ENCODE measurements around the gene MUC6. TPM values are rescaled to one million over a fixed set of nuclear protein-coding genes. Genes with fewer than 3 reads are reported as not detected.

MUC6 gene
- total RNA-seq, 1 donor from 2014 or later: not detected

DNA sequence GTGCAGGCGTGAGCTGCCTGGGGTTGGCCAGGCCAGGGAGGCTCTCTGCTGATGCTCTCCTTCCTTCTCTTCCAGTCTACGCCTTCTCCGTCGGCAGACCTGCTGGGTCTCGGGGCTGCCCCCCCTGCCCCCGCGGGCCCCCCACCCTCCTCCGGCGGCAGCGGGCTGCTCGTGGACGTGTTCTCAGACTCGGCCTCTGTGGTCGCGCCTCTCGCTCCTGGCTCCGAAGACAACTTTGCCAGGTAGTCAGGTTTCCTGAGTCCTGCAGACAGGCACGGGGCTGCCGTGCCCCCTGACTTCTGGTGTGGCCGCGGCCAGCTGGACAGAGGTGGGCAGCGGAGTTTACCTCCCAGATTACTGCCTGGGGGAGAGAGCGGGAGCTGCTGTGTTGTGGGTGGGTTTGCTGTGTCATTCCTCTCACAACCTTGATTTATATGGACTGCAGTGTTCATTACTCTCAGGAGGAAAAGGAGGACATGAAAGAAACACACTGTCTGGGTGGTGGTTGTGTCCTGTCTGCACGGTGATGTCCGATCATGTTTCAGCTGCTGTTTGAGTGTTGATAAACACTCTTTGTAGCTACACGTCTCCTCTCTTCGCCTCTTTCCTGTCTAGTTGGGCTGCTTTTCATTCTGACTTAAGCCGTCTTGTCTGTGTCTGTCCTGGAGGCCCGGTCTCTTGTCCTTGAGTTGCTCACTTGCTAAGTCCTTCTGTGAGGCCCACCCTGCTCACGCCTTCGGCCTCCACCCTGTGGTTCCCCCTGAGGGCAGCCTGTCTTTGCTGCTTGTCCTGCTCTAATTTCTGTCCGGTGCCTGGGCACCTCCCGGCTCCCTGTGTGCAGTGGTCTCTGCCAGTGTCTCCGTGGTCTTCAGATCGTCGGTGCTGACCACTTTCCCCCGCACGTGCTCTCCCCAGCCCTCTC, 35.9 kb downstream of the MUC6 start:
- intact Hi-C loops (cut with DNase I): no loop called here
- no peak for DNase-seq (ENCODE audit: missing footprints)
- ATAC-seq: no peak

DNA sequence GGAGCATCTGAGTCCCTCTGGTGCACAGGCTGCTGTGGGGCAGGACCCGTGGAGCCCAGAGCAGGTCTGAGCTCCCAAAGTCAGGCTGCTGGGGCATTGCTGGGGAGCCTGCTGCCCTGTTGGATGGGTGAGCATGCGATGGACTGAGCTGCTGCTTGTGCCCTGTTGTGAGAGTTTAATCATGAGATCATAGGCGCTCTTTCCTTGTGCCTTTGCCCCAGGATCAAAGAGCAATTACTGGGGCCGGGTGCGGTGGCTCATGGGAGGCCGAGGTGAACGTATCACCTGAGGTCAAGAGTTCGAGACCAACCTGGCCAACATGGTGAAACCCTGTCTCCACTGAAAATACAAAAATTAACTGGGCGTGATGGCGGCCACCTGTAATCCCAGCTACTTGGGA, 37.5 kb downstream of the MUC6 start:
- intact Hi-C loops (cut with DNase I): no loop called here
- no peak for ATAC-seq
- DNase-seq (ENCODE audit: missing footprints): no peak

- no peak for DNase-seq (ENCODE audit: missing footprints)
- intact Hi-C loops (cut with DNase I): no loop called here
- ATAC-seq: no peak
These were observed 38.6 kb downstream of the MUC6 start for GRCh38 chr11:997907-998306.

DNA sequence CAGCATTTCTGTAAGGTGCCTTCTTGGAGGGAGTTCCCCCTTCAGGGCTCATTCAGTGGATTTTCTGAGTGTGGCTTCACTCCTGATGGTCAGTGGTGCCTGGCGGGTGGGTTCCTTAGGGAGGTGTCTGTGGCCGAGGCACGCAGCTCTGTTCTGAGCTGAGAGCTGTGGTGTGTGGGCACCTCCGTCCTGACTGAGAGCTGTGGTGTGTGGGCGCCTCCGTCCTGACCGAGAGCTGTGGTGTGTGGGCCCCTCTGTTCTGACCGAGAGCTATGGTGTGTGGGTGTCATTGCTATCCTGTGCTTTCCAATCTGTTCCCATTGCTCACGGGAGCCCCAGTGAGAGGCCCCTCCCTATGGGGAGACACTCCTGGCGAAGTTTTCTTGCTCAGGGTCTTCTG, 39.8 kb downstream of the MUC6 start:
- intact Hi-C loops (cut with DNase I): no loop called here
- ATAC-seq: no peak
- no peak for DNase-seq (ENCODE audit: missing footprints)

DNA sequence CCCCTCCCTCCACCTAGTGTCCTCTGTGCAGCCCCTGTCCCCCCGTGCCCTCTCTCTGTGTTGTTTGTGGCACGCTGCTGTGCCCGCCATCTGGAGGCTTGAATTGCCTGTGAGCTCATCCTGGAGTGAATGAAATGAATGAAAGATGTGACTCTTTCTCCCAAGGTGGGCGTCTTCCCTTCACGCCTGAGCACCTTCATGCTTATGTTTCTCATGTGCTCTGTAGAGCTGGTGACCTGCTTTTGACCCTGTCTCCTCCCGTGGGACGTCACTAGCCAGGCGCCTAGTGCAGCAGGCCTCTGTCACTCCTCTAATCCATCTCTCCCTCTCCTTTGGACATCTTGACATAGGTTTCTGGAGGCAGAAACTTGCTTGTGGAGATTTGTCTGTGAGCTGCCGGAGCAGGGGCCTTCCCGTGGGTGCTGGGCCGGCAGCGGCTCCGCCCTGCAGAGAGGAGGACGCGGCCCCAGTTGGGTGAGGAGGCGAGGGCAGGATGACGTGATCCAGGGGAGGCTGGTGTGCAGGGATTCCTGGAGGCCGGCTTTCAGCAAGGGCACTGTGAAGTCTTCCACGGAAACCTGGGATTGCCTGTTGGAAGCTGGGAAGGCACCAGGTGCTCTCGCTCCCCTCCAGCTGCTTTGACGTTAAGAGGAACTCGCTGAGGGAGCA, 40.6 kb downstream of the MUC6 start:
- ATAC-seq: no peak
- intact Hi-C loops (cut with DNase I): no loop called here

GRCh38 chr11:995044-995751, 41.3 kb downstream of the MUC6 start:
- intact Hi-C loops (cut with DNase I): no loop called here
- DNase-seq (ENCODE audit: missing footprints) (no peak), ATAC-seq (no peak)

More for the DNA sequence above, 40.6 kb downstream of the MUC6 start:
- DNase-seq (ENCODE audit: missing footprints): no peak

DNA sequence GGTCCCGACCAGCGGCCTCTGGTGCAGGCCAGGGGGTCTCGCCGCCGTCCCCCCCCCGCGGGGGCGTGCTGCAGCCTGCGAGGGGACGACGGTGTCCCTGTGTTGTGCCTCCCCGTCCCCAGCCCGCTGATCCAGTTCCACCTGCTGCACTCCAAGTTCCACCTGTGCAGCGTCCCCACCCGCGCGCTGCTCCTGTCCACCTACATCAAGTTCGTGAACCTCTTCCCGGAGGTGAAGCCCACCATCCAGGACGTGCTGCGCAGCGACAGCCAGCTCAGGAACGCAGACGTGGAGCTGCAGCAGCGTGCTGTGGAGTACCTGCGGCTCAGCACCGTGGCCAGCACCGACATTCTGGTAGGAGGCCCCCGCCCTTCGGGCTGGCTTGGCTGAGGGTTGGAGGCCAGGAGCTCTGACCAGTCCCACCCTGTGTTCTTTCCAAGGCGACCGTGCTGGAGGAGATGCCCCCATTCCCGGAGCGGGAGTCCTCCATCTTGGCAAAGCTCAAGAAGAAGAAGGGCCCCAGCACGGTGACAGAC, 42.8 kb downstream of the MUC6 start:
- no peak for ATAC-seq
- DNase-seq (ENCODE audit: missing footprints): peak; percentile 40
- intact Hi-C loops (cut with DNase I): no loop called here

DNA sequence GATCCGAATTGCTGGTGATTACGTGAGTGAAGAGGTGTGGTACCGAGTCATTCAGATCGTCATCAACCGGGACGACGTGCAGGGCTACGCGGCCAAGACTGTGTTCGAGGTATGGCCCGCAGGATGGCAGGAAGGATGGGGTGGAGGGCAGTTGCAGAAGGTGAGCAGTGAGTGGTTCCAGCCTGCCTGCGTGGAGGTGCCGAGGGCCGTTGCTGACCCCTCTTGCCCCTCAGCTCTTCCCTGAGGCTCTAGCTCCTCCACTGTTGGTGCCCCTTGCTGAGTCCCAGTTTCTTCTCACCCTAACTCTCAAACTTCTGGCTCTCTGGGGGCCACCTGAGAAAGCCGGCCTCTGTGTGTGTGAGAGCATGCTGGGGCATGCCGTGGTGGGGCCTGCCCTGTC, 43.9 kb downstream of the MUC6 start:
- intact Hi-C loops (cut with DNase I): no loop called here
- DNase-seq (ENCODE audit: missing footprints) (peak; percentile 14), ATAC-seq (no peak)

DNA sequence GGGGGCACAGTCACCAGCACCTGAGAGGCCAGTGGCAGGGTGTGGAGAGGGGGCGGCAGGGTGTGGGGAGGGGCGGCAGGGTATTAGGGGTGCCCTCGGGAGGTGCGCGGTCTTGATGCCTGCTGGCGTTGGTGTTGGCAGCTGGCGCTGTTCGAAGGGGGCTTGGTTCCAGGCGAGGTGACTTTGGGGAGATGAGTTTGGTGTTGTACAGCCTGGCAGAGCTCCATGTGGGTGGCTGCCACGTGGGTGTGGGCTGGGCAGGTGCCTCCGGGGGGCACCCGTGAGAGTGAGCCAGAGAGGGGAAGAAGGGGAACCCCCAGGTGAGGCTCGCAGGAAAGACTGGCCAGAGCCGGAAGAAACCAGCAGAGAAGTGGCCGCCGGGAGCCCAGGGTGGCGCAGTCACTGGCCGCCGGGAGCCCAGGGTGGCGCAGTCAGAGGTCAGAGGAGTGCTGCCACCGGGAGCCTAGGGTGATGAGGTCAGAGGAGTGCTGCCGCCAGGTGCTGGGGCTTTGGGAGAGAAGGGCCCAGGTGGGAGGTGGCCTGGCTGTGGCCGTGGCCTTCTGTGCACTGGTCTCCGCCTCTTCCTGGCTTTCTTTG, 44.7 kb downstream of the MUC6 start:
- ATAC-seq: no peak
- intact Hi-C loops (cut with DNase I): no loop called here
- peak; percentile 67 for DNase-seq (ENCODE audit: missing footprints)

DNA sequence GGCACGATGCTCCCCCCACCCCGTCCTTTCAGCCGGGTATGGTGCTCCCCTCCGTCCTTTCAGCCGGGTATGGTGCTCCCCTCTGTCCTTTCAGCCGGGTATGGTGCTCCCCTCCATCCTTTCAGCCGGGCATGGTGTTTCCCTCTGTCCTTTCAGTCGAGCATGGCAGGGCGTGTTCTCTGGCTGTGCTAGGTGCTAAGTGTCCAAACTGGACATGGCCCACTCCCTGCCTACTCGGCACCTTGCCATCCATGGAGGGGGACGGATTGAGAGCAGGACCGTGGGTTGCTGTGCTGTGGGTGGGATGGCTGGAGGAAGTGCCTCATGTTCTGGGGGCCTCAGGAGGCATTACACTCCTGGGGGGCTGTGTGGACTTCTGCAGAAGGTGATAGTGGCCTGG, 45.5 kb downstream of the MUC6 start:
- peak; percentile 61 for DNase-seq (ENCODE audit: missing footprints)

DNA sequence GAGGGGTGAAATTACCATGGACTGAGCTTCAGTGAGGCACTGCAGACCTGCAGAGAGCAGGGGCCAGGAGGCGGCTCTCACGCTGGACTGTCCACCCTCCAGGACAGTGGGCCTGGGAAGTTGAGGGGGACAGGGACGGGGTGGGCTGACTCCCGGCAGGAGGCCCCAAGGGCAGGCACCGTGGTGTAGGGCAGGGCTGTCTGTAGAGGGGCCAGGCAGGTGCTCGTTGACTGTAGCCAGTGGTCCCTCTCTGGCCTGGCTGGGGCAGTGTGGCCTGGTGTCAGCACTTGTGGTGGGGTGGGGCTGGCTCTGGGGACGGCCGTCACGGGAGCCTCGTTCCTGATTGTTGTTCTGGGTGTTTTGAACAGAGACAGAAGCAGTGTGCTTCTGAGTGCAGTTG, 46.4 kb downstream of the MUC6 start:
- DNase-seq (ENCODE audit: missing footprints) (peak; percentile 44), ATAC-seq (no peak)
- intact Hi-C loops (cut with DNase I): no loop called here

More for the DNA sequence above, 45.5 kb downstream of the MUC6 start:
- intact Hi-C loops (cut with DNase I): no loop called here
- no peak for ATAC-seq

- intact Hi-C loops (cut with DNase I): no loop called here
These were observed 48.8 kb downstream of the MUC6 start for GRCh38 chr11:987671-988070.

GRCh38 chr11:986952-987305, 49.6 kb downstream of the MUC6 start:
- ATAC-seq: no peak
- intact Hi-C loops (cut with DNase I): no loop called here

More at GRCh38 chr11:987671-988070, 48.8 kb downstream of the MUC6 start:
- ATAC-seq (no peak), DNase-seq (ENCODE audit: missing footprints) (peak; percentile 66)

GRCh38 chr11:986270-986951, 50.1 kb downstream of the MUC6 start:
- intact Hi-C loops (cut with DNase I): no loop called here
- peak; percentile 13 for DNase-seq (ENCODE audit: missing footprints)
- ATAC-seq: no peak

More at GRCh38 chr11:986952-987305, 49.6 kb downstream of the MUC6 start:
- DNase-seq (ENCODE audit: missing footprints): peak; percentile 33

DNA sequence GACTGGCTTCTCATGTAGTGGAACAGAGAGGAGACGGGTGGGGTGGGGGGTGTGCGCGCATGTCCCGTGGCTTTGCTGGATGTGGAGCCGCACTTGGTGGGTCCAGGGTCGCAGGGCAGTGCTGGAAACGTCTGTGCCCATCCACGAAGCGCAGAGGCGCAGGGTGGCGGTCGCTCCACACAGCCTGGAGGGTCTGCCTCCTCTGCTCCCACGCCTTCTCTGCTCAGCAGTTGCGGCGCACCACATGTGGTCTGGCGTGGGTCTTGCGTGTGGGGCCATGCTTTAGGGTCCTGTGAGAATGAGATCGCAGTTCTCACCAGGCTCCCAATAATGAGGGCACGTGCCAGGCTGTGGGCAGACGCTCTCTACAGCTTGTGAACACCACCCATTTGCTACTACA, 50.7 kb downstream of the MUC6 start:
- DNase-seq (ENCODE audit: missing footprints) (peak; percentile 53), ATAC-seq (no peak)
- intact Hi-C loops (cut with DNase I): no loop called here

DNA sequence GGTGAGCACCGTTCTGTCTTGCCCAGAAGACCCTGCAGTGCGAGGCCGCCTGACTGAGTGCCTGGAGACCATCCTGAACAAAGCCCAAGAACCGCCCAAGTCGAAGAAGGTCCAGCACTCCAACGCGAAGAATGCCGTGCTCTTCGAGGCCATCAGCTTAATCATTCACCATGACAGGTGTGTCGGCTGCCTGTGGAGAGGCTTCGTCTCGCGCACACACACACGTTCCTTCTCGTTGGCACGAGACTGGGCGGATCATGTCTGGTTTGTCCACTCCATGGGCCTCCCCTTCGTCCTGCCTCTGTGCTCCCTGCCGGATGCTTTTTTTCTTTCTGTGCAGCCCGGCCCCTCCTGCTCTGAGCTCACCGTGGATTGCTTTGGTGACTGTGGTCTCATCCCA, 51.1 kb downstream of the MUC6 start:
- no peak for ATAC-seq
- intact Hi-C loops (cut with DNase I): no loop called here

DNA sequence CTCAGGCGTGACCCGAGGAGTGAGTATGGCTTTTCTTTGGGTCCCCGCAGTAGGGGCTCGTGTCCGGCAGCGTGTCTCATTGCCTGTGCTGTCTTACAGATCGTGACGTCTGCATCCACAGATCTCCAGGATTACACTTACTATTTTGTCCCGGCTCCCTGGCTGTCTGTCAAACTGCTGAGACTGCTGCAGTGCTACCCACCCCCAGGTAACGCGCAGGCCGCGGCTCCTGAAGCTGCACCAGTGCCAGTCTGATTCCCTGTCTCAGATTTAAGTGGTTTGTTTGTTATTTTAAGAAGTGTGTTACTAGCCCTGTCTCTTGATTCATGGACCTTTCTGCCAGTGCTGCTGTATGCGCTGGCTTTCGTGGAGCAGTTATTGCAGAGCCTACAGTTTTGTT, 52.0 kb downstream of the MUC6 start:
- intact Hi-C loops (cut with DNase I): no loop called here

More for the DNA sequence above, 51.1 kb downstream of the MUC6 start:
- peak; percentile 27 for DNase-seq (ENCODE audit: missing footprints)

GRCh38 chr11:981764-982163, 54.8 kb downstream of the MUC6 start:
- ATAC-seq: no peak
- intact Hi-C loops (cut with DNase I): no loop called here

More for the DNA sequence above, 52.0 kb downstream of the MUC6 start:
- DNase-seq (ENCODE audit: missing footprints) (peak; percentile 47), ATAC-seq (no peak)

More at GRCh38 chr11:981764-982163, 54.8 kb downstream of the MUC6 start:
- peak; percentile 22 for DNase-seq (ENCODE audit: missing footprints)
